DMS 273 treated with DMSO at 0.1 percent for 48 hours (cell line): ENCODE results near the gene PCDH17.

ENCODE experiments used
- DNase-seq: peaks from one replicate; lab custom pipeline; 2025; lab: John Stamatoyannopoulos, UW

Gene PCDH17

DNA sequence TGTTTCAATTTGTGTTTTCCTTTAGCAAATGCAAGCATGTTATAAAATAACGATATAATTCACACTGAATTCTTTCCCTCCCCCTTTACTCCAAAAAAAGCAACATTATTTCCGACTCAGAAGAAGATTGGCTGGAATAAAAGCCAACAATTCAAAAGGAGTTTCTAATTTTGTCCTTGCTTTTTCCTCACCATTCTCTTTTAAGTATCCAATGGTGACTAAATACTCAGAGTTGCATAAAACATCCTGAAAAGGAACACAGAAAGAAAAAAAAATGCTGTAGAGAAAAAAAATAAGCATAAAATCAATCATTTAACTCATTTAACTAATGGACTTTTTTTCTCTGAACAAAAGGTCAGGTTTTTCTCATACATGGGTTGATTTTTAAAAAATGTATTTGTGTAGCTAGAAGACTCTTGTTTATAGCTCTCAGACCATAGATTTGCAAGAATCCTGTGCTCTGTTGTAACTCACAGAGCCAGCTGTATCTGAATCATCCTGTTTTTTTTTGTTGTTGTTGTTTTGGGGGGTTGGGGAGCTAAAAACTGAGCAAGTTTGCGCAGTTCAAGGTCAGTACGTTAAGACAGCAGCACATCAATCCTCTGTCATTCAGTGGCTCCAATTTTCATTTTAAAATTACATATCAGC lies 108.1 kb downstream of the PCDH17 start:
- no peak for DNase-seq

DNA sequence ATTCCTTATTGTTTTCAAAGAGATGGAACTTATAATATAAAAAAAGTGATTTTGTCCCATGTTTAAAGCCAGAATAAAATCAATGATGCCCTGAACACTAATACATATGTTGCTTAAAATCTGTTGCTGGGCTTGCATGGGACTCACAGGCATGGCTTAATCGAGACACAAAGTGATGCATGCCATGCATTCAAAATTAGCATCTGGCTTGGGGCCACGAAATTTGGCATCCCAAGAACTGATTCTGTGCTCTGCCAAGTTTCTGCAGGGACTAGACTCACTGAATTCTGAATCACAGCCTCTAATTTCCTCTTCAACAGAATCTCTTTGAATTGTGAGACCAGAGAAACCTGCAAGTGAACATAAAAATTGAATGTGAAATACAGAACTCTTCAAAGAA lies 109.2 kb downstream of the PCDH17 start:
- DNase-seq = no peak

DNA sequence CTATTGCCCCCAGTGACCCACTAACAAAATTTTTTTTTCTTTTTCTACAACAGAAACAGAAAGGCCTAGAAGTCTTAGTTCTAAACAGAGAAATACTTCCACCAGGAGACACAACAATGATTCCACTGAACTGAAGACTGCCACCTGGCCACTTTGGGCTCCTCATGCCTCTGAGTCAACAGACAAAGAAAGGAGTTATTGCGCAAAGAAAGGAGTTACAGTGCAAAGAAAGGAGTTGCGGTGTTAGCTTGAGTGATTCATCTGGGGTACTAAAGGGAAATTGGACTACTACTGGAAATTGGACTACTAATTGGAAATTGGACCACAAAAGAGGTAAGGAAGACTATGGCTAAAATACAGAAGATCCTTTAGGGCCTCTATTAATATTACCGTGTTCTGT lies 116.6 kb downstream of the PCDH17 start:
- no peak for DNase-seq

DNA sequence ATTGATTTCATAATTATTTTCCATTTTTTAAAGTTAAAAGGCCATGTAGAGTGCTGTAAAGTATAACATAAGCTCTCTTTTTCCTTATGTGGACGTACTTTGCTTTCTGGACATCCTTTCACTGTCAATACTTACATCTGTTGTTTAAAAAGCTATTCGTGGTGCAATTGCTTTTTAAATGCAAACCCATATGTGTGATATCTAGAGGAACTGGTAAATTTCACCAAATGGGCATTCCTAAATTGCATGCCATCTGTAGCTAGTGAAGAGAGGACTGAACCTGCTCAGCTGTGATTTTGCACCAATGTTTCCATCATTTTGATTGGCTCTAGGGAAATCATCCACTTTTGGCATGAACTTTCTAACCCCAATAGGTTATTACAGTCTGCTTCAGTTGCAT lies 129.4 kb downstream of the PCDH17 start:
- DNase-seq = no peak

DNA sequence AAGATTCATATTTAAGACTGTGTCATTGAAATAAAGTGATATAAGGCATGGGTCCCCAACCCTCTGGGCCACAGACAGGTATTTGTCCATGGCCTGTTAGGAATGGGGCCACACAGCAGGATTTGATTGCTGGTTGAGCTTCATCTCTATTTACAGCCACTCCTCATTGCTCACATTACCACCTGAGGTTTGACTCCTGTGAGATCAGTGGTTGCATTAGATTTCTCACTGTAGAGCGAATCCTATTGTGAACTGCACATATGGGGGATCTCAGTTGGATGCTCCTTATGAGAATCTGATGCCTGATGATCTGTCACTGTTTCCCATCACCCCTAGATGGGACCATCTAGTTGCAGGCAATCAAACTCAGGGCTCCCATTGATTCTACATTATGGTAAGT lies 132.1 kb downstream of the PCDH17 start:
- DNase-seq = no peak
